DMS 273 (cell line): ENCODE data around the gene TECPR2.
"Not testable (repeated sequence)": the region's sequence is repeated elsewhere in the genome, so short reads cannot be mapped to it uniquely, and the experiment has no call there.

Experiments used
- DNase-seq: peaks from one replicate; lab custom pipeline; 2025; ENCODE audit not compliant: unreplicated experiment; lab: John Stamatoyannopoulos, UW

The TECPR2 gene

DNA sequence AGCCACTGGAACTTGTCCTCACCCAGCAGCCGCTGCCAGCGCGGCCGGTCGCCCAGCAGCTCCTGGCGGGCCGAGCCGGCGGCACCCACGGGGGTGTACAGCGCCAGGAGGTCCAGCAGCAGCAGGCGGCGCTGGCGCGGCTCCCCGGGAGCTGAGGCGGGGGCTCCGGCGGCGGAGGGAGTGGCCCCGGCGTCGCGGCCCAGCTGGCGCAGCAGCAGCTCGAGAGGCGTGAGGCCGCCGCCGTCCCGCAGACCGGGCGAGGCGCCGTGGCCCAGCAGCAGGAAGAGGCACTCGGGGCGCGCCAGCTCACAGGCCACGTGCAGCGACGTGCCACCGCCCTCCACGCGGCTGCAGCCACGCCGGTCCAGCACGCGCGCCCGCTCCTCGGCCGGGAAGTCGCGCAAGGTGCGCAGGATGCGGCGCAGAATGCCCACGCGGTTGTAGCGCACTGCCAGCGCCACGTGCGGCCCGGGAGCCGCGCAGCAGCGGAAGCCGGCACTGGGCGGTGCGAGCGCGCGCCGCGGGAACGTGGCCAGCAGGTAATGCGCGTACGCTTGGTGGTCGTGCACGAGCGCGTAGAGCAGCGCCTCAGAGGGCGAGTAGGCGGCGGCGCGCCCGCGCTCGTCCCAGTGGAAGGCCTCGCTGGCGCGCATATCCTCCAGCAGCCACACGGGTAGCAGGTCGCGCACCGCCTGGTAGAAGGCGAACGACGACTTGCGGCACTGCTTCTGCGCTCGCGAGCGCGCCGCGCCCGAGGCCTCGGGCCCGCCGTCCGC is 144.5 kb downstream of the TECPR2 start:
- DNase-seq, result no peak

DNA sequence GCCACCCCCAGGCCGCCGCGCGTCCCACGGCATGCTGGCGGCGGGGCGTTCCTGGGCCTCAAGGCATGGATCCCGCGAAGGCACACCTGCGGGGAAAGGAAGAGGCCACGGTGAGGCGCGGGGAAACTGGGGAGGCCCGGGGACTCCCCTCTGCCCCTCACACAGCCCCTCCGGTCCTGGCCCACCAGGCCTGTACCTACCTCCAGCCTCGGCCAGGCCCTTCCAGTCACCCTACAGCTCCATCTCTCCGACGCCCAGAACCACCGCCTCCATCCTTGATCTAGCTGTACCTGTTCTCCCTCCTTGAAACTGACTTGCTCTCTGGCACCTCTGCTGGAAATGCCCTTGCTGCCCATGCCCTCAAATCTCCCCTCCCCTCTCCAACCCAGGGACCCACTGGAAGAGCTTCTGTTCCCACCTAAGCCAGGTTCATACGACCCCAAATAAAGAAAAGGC is 145.1 kb downstream of the TECPR2 start:
- peak; percentile 32 for DNase-seq

DNA sequence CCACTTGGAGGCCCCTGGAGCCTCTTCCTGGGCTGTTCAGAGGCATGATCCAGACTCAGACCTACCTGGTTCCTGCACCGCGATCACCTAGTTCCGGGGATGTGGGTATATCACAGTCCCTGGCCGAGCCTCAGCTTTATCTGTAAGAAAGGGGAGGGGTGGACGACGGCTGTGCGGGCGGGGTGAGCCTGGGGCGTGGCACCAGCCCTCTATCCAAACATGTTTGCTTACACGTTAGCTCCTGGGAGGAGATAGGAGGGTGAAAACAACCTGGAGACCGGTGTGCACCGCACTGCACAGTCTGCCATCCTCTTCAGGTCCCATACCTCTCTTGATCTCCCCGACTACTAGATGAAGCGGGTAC is 145.7 kb downstream of the TECPR2 start:
- DNase-seq, result no peak

DNA sequence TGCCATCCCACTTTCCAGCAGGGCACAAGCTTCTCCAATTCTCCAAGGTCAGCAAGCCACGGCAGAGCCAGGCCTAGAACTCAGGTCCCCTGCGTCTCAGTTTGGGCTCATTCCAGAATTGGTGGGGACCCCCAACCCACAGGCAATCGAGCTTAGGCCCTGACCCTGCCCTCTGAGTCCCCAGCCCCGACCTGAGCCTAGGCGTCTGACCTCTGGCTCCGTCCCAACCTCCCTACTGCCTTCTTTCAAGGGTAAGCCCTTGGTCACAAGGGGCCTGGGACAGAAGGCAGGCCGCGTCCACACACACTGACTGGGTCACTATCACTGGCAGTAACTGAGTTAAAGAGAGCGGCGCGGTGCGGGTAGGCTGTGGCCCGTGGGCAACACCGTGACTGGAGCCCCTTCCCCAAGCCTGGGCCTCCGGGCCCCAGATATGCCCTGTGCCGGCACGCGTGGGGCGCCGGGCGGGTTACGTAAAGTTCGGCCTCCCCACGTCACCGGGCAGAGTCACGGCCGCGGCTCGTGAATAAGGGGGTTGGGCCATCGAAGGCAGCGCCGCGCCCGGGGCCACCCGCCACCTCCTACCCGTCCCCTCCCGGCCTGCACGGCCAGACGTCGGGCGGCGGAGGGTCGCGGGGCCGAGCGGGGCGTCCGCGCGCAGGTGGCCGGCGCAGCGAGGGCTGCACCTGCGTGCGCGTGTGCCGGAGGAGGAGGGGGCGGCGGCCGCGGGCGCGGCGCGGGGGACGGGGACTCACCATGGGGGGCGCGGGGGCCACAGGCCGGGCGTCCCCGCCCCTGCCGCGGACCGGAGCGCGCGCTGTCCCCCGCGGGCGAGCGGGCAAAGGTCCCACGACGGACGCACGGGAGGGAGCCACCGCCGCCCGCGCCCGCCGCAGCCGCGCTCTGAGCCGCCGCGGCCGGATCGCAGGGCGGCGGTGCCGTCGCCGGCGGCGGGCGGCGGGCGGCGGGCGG is 146.3 kb downstream of the TECPR2 start:
- DNase-seq, result peak; percentile 57

DNA sequence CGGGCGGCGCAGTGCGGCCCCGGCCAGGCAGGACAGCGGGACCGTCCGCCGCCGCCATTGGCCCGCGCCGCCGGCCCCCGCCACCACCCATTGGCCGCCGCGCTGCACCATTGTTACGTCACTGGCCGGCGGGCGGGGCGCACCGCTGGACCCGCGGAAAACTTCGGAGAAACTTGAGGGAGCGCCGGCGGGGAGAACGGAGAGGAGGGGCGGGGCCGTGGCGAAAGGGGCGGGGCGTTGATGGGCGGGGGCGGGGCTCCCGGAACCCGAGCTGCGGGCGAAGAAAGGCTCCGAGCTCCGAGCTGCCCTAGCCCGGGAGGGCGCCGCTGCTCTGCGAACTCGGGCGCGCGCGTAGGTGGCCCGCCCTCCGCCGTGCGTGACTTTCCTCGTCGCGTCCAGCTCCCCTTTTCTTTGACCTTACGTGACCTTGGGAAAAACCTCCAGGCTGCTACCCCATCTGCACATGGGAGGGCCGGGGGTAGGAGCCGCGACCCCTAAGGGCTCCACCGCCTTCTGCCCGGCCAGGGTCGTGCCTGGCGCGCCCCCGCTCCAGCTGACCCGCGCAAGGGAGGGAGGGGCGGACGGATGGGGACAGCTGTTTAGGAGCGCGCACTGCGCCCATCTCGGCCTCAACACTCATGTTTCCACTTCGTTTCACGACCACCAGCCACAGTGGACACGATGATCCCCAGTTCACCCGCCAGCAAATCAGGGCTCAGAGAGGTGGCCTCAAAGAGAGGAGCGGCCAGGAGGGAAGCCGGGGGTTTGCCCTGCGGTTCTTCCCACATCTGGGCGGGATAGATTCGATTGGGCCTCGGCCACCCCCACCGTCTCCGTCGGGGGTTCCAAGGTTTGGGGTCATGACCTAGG is 147.2 kb downstream of the TECPR2 start, which contains the start of gene ANKRD9:
Gene ANKRD9, minus strand, starts transcription at position 31 of the 870 bp plus-strand sequence. CDS start 1,887 bp downstream, outside the sequence.
- DNase-seq, result peak; percentile 97

DNA sequence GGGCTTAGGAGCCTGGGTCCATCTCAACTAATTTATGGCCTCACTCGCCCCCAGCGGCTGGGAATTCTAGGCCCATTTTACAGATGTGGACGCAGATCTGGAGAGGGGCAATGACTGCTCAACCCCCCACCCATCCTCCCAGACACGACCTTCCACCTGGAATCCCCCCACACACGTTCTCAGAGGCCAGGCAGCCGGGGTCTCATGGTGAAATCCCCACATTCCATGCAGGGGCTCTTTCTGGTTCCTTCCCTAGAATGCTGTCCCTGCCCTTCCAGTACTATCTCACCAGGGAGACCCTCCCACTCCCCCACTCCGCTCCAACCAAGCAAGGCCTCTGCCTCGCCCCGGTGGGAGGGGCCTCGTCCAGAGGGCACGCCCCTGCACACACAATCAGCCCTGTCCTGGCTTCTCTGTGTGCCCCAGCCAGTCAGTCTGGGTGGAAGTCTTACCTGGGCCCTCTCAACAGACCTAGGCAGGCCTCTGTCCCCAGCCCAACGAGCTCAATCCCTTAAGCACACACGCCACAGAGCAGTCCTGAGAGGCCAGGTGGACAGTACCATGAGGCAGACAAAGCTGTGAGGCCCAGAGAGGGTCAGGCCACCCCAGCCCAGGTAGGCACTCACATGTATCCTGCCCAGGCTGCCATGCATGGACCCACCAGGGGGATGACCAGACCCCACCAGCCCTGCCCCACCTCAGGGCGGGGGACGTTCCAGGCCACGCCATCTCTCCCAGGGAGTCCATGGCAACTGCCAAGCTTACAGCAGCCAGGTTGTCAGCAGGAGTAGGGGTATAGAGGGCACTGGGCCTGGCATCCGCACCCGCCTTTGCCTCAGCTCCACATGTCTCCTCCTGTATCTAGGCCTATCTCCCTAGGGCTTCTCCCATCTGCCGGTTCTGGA is 148.1 kb downstream of the TECPR2 start:
- peak; percentile 43 for DNase-seq

DNA sequence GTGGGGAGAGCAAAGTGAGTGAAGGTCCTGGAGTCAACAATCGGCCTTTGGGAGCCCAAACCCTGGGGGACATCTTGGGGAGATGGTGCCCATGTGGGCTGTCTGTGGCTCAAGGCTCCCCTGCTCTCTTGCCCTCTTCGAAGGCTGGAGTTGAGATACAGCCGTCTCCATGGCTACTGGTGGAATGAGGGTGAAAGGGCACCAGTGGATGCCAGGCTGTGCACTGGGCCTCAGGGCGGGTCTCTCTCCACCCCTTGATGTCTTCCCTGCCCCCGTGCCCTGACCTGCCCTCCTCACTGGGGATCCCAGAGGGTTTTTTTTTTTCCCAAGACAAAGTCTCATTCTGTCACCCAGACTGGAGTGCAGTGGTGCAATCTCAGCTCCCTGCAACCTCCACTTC is 148.8 kb downstream of the TECPR2 start:
- no peak for DNase-seq

DNA sequence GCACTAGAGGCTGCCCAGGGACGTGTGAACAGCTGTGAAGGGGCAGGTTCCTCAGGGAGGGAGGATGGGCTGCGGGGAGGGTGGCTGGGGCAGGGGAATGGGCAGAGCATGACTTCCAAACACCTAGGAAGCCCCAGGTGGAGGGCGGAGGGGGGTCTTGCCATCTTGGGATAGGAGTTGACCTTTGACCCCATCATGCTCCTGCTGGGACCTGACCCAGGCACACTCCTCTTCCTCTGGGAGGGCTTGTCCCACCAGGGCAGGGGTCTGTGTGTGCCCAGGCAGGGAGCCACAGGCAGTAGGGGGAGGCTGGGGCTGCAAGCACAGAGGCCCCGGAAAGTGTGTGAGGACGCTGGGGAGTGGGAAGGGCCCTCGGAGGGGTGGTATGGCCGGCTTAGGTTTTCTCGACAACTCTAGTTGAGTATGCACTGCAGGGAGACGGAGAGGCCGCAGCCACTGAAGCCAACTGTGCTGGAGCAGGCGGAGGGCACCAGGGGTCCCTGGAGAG is 150.1 kb downstream of the TECPR2 start:
- DNase-seq, result no peak

DNA sequence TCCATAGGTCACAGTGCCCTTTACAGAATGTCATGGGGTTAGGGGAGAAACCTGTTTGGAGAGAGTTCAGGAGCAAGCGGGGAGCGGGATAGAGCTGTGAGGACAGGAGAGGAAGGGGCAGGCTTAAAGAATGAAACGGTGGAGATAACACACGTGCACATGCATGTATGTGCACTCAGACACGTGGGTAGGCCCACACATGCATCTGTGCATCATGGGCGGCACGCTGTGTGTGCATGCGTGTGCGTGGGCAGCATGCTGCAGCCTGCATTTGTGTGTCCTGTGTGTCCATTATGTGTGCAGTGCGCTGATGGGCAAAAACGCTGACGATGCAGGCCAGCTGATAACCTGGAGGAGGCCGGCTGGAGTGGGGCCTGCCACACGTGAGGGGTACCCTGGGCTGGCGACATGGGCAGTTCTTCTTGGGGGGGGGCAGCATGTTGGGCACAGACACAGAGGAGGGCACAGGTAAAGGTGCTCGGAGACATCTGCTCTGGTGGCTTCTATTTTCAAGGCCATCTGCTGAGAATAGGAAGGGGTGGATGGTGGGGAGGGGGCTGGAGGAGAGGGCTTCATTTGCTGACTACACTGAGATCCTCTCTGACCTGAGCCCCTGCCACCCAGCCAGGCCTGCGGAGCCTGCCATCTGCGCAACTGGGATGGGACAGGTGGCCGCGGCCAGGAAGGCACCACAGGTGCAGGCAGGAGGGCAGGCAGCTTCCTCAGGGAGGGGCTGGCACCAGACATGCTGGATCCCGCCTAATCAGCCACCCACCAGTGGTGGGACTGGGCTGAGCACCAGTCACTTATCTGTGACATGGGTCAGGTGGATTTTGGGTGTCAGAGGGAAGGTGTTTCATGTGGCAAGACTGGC is 151.4 kb downstream of the TECPR2 start:
- DNase-seq, result no peak

DNA sequence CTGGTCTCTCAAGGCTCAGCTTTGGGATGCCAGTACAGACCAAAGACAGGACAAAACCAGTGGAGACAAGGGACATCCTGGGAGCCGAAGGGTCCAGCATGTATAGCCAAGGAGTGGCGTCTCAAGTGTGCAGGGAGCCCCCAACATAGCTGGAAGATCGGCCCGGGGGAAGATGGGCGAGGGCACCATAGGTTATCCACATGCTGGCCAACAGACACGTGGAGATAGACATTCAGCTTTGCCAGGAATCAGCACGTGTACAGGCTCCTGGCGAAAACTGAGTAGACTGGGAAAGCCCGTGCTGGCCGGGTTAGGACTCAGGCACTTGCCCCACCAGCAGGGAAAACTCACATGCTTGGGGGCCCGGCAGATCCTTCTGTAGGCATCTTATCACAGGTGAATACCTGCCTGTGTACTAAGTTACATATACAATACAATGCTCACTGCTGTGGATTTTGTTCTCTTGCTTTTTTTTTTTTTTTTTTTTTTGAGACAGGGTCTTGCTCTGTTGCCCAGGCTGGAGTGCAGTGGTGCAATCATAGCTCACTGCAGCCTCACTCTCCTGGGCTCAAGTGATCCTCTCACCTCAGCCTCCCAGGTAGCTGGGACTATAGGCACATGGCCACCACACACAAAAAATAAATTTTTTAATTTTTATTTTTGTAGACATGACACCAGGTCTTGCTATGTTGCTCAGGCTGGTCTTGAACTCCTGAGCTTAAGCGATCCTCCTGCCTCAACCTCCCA is 152.4 kb downstream of the TECPR2 start:
- no peak for DNase-seq

DNA sequence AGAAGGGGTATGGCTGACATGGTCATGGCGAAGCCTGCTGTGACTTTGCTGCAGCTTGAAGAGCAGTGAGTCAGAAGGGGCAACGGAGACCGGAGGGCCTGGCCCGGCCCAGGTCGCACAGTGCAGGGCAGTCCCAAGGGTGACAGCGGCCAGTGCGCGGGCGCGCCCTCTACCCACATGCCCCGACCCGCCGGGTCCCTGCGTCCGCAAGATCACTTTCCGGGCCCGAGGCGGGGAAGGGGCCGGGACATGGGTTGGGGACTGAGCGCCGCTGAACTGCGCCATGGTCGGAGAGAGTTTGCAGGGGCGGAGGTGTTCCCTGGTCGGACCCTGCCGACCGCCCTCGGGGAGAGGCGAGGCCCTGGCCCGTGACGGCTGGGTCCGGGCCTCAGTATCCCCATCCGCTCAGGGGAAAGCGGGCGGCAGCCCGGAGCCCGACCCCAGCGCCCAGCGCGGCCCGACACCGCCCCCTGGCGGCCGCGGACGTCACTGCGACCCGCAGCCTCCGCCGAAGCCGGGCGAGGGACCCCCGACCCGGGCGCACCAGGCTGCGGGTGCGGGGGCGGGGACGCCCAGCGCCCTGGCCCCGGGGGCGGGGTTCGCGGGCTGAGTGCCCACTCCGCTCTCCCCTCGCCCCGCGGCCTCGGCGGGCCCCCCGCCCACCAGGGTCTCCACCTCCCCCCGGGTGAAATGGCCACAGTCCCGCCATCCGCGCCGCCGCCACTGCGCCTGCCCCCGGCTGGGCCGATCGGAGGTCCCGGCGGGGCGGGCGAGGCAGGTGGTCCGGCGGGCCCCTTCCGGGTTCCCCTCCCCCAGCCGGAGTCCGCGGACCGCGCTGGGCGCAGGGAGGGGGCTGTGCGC is 154.0 kb downstream of the TECPR2 start:
- peak; percentile 81 for DNase-seq

DNA sequence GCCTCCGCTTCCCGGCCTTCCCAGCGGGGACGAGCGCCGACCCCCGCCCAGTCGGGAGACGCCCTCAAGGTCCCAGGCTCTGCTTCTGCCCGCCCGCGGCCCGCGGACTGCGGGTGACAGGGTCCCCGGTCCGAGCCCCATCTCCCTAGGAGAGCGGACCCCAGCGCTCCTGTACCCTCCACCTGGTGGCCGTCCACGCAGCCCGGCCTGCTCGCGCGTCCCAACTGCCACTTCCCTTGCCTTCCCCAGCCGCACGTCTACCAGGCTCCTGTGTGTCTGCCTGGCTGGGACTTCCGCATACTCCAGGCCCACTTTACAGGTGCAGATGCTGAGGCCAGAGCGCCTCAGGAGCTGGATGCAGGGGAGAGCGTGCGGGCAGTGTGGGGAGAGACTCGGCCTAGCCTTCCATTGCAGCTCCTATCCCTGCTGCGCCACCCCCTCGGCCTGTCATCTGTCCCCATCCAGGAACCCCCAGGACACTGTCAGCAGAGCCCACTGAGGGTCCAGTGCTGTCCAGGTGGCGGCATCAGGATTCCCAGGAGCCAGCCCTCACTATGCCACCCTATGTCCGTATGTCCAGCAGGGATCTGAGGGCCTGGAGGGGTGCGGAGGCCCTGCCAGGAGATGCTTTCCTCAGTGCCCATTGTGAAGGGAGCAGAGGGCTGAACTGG is 154.8 kb downstream of the TECPR2 start:
- no peak for DNase-seq

DNA sequence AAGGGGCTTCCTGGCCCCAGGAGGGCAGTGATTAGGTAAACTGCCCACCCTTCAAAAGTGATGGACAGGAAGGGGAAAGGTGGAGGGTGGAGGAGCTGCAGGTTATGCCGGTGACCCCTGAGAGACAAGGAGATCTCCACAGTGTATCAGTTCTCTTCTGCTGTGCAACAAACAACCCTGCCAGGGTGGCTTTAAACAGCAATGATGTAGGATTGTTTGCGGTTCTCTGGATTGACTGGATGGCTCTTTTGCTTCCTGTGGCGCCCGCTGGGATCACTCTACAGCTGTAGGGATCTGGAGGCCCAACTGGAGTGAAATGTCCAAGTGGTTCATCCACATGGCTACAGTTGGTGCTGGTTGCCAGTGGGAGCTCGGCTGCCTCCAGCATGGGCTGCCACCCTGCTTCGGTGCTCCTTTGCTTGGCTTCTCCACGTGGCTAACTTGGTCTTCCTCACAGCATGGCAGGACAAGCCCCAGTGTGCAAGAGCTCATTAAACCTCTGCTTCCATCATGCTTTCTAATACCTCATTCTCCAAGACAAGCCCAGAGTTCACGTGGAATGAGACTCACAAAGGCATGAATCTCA is 155.4 kb downstream of the TECPR2 start:
- DNase-seq, result no peak

DNA sequence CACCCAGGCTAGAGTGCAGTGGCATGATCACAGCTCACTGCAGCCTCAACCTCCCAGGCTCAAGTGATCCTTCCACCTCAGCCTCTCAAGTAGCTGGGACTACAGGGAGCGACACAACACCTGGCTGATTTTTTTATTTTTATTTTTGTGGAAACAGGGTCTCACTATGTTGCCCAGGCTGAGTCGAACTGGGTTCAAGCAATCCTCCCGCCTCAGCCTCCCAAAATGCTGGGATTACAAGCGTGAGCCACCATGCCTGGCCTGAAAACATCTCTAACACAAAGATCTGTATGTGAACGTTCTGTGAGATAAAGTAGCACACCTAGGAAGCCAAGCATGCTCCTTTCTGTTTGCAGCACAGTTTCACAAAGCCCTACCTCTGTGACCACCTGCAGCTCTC is 157.0 kb downstream of the TECPR2 start:
- DNase-seq, result not testable (repeated sequence)

DNA sequence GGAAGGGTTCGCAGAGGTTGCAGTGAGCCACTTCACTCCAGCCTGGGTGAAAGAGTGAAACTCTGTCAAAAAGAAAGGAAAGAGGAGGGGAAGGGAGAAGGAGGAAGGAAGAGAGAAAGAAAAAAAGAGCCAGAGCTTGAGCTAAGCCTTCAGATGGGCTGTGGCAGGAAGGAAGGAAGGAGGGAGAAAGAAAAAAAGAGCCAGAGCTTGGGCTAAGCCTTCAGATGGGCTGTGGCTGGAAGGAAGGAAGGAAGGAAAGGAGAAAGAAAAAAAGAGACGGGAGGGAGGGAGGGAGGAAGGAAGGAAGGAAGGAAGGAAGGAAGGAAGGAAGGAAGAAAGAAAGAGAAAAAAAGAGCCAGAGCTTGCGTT is 160.4 kb downstream of the TECPR2 start:
- no peak for DNase-seq
